ENCODE measurements around the gene KREMEN1. TPM values are rescaled to one million over a fixed set of nuclear protein-coding genes. Genes with fewer than 3 reads are reported as not detected.

The KREMEN1 gene
- total and polyA plus RNA-seq, 2 experiments from 2014 or later: 1.8 to 3.8 TPM

- peaks cover 14% of the 10 kb centered on the region for H3K4me1 Mint-ChIP-seq
- no peak overlapping the region for H3K27ac ChIP-seq (ENCODE audit: low read depth)
- H3K4me3 ChIP-seq: no peak overlapping the region
- no peaks in the 10 kb centered on the region for H3K36me3 Mint-ChIP-seq (ENCODE audit: low read depth)
- H3K27ac Mint-ChIP-seq: no peak overlapping the region
- H2AFZ ChIP-seq: no peak overlapping the region
- H3K9me2 ChIP-seq (ENCODE audit: insufficient read depth): no peaks in the 10 kb centered on the region
- no peaks in the 10 kb centered on the region; the same call in 2 of the 3 replicates for H3K9me3 Mint-ChIP-seq
- H3F3A ChIP-seq (replicated peaks; ENCODE audit: low read depth): 0 out of 2 replicates have a peak, but pooled peaks cover 10% of the 10 kb centered on the region
- no peaks in the 10 kb centered on the region for H3K36me3 ChIP-seq (ENCODE audit: insufficient read depth)
- H3K27me3 ChIP-seq (ENCODE audit: insufficient read depth): peaks cover 7% of the 10 kb centered on the region; the same call in 1 of the 2 replicates
- no peaks in the 10 kb centered on the region for H3K79me2 ChIP-seq (replicated peaks; ENCODE audit: insufficient read depth)
- H3K4me3 Mint-ChIP-seq: no peak overlapping the region
- TF ChIP-seq EZH2 (IDR thresholded peaks at IDR 0.05; ENCODE audit: low read depth, unreplicated experiment): no peak
- no peak for TF ChIP-seq CTCF (conservative IDR thresholded peaks at IDR 0.05; ENCODE audit: low read depth in 2 of 2)
- no peak for TF ChIP-seq CREB1 (CRISPR knock-in tag; IDR thresholded peaks at IDR 0.05; ENCODE audit: low read depth)
- no peak for TF ChIP-seq STAT1 (IDR thresholded peaks at IDR 0.05; ENCODE audit: unreplicated experiment)
- peaks cover 26% of the 10 kb centered on the region for H3K27me3 Mint-ChIP-seq (ENCODE audit: insufficient read depth, low read depth, poor library complexity)
- ATAC-seq: no peak
- DNase-seq (ENCODE audit: low spot score): no peak
- H3K4me1 ChIP-seq (ENCODE audit: insufficient read depth): peaks cover 8% of the 10 kb centered on the region; the same call in 1 of the 2 replicates
- no peaks in the 10 kb centered on the region for H4K20me1 ChIP-seq (replicated peaks; ENCODE audit: insufficient read depth)
- no peak overlapping the region for H3K4me2 ChIP-seq
Measured at GRCh38 chr22:29200901-29201300, 128.1 kb downstream of the KREMEN1 start.

GRCh38 chr22:29201782-29202181 is 128.9 kb downstream of the KREMEN1 start:
- 0 out of 2 replicates have a peak overlapping the region, but pooled peaks have one; percentile 83 for H2AFZ ChIP-seq

More at GRCh38 chr22:29201782-29202181, 128.9 kb downstream of the KREMEN1 start:
- TF ChIP-seq EZH2 (IDR thresholded peaks at IDR 0.05; ENCODE audit: low read depth, unreplicated experiment) (no peak), NANOG (IDR thresholded peaks at IDR 0.05; ENCODE audit: borderline replicate concordance) (no peak), CREB1 (CRISPR knock-in tag; IDR thresholded peaks at IDR 0.05; ENCODE audit: low read depth) (no peak), ZNF331 (CRISPR knock-in tag; IDR thresholded peaks at IDR 0.05; ENCODE audit: low read depth) (no peak), POLR2AphosphoS5 (IDR thresholded peaks at IDR 0.05; ENCODE audit: low read depth) (no peak), STAT1 (IDR thresholded peaks at IDR 0.05; ENCODE audit: unreplicated experiment) (no peak), ZNF114 (CRISPR knock-in tag; IDR thresholded peaks at IDR 0.05) (no peak), ETS1 (IDR thresholded peaks at IDR 0.05) (no peak), JUNB (IDR thresholded peaks at IDR 0.05; ENCODE audit: unreplicated experiment) (no peak)
- TF ChIP-seq, protein P1, sequence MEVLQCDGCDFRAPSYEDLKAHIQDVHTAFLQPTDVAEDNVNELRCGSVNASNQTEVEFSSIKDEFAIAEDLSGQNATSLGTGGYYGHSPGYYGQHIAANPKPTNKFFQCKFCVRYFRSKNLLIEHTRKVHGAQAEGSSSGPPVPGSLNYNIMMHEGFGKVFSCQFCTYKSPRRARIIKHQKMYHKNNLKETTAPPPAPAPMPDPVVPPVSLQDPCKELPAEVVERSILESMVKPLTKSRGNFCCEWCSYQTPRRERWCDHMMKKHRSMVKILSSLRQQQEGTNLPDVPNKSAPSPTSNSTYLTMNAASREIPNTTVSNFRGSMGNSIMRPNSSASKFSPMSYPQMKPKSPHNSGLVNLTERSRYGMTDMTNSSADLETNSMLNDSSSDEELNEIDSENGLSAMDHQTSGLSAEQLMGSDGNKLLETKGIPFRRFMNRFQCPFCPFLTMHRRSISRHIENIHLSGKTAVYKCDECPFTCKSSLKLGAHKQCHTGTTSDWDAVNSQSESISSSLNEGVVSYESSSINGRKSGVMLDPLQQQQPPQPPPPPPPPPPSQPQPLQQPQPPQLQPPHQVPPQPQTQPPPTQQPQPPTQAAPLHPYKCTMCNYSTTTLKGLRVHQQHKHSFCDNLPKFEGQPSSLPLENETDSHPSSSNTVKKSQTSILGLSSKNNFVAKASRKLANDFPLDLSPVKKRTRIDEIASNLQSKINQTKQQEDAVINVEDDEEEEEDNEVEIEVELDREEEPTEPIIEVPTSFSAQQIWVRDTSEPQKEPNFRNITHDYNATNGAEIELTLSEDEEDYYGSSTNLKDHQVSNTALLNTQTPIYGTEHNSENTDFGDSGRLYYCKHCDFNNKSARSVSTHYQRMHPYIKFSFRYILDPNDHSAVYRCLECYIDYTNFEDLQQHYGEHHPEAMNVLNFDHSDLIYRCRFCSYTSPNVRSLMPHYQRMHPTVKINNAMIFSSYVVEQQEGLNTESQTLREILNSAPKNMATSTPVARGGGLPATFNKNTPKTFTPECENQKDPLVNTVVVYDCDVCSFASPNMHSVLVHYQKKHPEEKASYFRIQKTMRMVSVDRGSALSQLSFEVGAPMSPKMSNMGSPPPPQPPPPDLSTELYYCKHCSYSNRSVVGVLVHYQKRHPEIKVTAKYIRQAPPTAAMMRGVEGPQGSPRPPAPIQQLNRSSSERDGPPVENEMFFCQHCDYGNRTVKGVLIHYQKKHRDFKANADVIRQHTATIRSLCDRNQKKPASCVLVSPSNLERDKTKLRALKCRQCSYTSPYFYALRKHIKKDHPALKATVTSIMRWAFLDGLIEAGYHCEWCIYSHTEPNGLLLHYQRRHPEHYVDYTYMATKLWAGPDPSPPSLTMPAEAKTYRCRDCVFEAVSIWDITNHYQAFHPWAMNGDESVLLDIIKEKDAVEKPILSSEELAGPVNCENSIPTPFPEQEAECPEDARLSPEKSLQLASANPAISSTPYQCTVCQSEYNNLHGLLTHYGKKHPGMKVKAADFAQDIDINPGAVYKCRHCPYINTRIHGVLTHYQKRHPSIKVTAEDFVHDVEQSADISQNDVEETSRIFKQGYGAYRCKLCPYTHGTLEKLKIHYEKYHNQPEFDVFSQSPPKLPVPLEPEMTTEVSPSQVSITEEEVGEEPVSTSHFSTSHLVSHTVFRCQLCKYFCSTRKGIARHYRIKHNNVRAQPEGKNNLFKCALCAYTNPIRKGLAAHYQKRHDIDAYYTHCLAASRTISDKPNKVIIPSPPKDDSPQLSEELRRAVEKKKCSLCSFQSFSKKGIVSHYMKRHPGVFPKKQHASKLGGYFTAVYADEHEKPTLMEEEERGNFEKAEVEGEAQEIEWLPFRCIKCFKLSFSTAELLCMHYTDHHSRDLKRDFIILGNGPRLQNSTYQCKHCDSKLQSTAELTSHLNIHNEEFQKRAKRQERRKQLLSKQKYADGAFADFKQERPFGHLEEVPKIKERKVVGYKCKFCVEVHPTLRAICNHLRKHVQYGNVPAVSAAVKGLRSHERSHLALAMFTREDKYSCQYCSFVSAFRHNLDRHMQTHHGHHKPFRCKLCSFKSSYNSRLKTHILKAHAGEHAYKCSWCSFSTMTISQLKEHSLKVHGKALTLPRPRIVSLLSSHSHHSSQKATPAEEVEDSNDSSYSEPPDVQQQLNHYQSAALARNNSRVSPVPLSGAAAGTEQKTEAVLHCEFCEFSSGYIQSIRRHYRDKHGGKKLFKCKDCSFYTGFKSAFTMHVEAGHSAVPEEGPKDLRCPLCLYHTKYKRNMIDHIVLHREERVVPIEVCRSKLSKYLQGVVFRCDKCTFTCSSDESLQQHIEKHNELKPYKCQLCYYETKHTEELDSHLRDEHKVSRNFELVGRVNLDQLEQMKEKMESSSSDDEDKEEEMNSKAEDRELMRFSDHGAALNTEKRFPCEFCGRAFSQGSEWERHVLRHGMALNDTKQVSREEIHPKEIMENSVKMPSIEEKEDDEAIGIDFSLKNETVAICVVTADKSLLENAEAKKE (CRISPR knock-in tag; IDR thresholded peaks at IDR 0.05): no peak
- H3K27ac ChIP-seq (ENCODE audit: low read depth): no peak overlapping the region
- Mint-ChIP-seq H3K4me3 (no peak overlapping the region), H3K27ac (no peak overlapping the region), H3K27me3 (ENCODE audit: insufficient read depth, low read depth, poor library complexity) (peaks cover 24% of the 10 kb centered on the region), H3K36me3 (ENCODE audit: low read depth) (no peaks in the 10 kb centered on the region; the same call in 2 of the 3 replicates), H3K4me1 (peaks cover 19% of the 10 kb centered on the region), H3K9me3 (no peaks in the 10 kb centered on the region; the same call in 2 of the 3 replicates)
- no peak overlapping the region for H3K4me2 ChIP-seq
- no peaks in the 10 kb centered on the region for H3K79me2 ChIP-seq (replicated peaks; ENCODE audit: insufficient read depth)
- DNase-seq (ENCODE audit: low spot score) (no peak), ATAC-seq (no peak)
- peaks cover 12% of the 10 kb centered on the region; the same call in 1 of the 2 replicates for H3K4me1 ChIP-seq (ENCODE audit: insufficient read depth)
- no peak overlapping the region for H3K4me3 ChIP-seq
- H3F3A ChIP-seq (replicated peaks; ENCODE audit: low read depth): 0 out of 2 replicates have a peak, but pooled peaks cover 14% of the 10 kb centered on the region
- H3K36me3 ChIP-seq (ENCODE audit: insufficient read depth): no peaks in the 10 kb centered on the region
- no peaks in the 10 kb centered on the region for H3K9me2 ChIP-seq (ENCODE audit: insufficient read depth)
- H4K20me1 ChIP-seq (replicated peaks; ENCODE audit: insufficient read depth): no peaks in the 10 kb centered on the region
- peaks cover 7% of the 10 kb centered on the region; the same call in 1 of the 2 replicates for H3K27me3 ChIP-seq (ENCODE audit: insufficient read depth)
